ENCODE measurements around the gene EDEM1. TPM values are rescaled to one million over a fixed set of nuclear protein-coding genes. Genes with fewer than 3 reads are reported as not detected.

Gene EDEM1
- polyA plus RNA-seq, 1 experiment, result 42.5 TPM

- POLR2A ChIA-PET, result no interaction called here
- TF ChIP-seq, protein P1, sequence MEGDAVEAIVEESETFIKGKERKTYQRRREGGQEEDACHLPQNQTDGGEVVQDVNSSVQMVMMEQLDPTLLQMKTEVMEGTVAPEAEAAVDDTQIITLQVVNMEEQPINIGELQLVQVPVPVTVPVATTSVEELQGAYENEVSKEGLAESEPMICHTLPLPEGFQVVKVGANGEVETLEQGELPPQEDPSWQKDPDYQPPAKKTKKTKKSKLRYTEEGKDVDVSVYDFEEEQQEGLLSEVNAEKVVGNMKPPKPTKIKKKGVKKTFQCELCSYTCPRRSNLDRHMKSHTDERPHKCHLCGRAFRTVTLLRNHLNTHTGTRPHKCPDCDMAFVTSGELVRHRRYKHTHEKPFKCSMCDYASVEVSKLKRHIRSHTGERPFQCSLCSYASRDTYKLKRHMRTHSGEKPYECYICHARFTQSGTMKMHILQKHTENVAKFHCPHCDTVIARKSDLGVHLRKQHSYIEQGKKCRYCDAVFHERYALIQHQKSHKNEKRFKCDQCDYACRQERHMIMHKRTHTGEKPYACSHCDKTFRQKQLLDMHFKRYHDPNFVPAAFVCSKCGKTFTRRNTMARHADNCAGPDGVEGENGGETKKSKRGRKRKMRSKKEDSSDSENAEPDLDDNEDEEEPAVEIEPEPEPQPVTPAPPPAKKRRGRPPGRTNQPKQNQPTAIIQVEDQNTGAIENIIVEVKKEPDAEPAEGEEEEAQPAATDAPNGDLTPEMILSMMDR (IDR thresholded peaks at IDR 0.05; ENCODE audit: low read depth, low read length), result no peak
Observed at GRCh38 chr3:5262507-5262906, 75.0 kb downstream of the EDEM1 start.

DNA sequence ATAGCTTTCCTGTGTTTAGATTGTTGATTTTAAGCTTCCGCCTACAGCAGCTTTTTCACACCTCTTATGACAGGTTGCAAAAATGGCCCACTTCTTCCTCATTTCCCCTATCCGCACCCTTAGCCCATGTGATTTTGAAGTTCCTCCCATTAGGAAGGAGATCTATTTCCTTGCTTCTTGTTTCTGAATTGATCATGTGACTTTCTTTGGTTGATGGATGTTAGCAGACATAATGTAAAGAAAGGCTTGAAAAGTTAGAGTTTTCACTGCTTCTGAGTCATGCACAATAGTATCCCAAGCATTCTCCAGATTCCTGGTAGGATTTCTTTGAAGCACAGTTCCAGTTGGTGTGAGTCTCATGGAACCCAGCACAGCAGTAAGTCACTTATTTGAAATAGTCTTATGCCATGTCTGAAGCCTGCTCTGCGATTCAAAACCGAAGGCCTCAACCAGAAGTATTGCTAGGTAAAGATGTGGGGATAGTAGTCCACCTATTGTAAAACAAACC is 76.6 kb downstream of the EDEM1 start:
- Histone ChIP-seq H3K9me3 (ENCODE audit: control insufficient read depth, insufficient read depth, low read length) (no peaks in the 10 kb centered on the region), H3K4me3 (ENCODE audit: low read depth, low read length) (no peak overlapping the region), H3K27ac (ENCODE audit: low read depth, low read length) (no peak overlapping the region), H3K27me3 (ENCODE audit: control insufficient read depth, insufficient read depth, low read length) (no peaks in the 10 kb centered on the region)
- ChIA-PET POLR2A (no interaction called here), CTCF (no interaction called here)
- TF ChIP-seq, protein P1 (IDR thresholded peaks at IDR 0.05; ENCODE audit: low read depth, low read length), result no peak
- no peak for DNase-seq (ENCODE audit: low read depth, low spot score)

More at GRCh38 chr3:5262507-5262906, 75.0 kb downstream of the EDEM1 start:
- Histone ChIP-seq H3K4me3 (ENCODE audit: low read depth, low read length) (no peak overlapping the region), H3K27me3 (ENCODE audit: control insufficient read depth, insufficient read depth, low read length) (no peaks in the 10 kb centered on the region), H3K9me3 (ENCODE audit: control insufficient read depth, insufficient read depth, low read length) (no peaks in the 10 kb centered on the region), H3K27ac (ENCODE audit: low read depth, low read length) (no peak overlapping the region)
- no peak for DNase-seq (ENCODE audit: low read depth, low spot score)
- CTCF ChIA-PET, result no interaction called here

DNA sequence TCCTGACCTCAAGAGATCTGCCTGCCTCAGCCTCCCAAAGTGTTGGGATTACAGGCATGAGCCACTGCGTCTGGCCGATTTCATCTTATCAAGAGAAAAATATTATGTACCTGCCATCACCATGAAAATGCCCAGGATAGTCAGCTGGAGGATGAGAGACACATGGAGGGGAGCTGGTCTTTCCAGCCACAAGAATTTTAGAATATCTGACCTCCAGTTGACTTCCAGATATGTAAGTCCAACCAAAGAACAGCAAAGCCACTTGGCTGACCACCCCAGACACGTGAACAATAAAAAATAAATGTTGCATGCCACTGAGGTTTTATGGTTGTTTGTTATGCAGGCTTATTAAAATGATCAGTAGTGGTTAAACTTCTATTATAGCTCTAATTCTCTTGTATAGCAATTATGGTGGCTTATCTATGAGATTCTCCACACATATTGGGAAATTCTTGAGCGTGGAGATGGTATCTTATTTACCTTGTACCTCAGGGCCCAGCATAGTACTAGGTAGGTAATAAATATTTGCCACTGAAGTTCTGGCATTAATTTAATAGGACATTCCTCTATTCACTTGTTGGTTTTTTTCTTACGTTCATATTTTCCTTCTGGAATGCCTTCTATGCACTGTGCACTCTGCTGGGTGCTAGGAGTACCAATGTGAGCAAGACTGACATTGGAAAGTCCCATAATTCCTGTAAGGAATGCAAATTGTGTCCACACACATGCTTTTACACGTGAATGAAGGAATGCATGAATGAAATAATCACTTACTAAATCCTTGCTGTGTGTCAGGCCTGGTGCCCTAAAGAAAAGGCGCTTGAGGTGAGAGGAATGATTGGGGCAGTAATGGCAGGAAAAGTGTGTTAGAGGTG is 77.6 kb downstream of the EDEM1 start:
- DNase-seq (ENCODE audit: low read depth, low spot score), result no peak
- Histone ChIP-seq H3K9me3 (ENCODE audit: control insufficient read depth, insufficient read depth, low read length) (no peaks in the 10 kb centered on the region), H3K27ac (ENCODE audit: low read depth, low read length) (no peak overlapping the region), H3K4me3 (ENCODE audit: low read depth, low read length) (no peak overlapping the region), H3K27me3 (ENCODE audit: control insufficient read depth, insufficient read depth, low read length) (no peaks in the 10 kb centered on the region)
- POLR2A ChIA-PET, result no interaction called here
- TF ChIP-seq, protein P1 (IDR thresholded peaks at IDR 0.05; ENCODE audit: low read depth, low read length), result no peak
- CTCF ChIA-PET, result no interaction called here

DNA sequence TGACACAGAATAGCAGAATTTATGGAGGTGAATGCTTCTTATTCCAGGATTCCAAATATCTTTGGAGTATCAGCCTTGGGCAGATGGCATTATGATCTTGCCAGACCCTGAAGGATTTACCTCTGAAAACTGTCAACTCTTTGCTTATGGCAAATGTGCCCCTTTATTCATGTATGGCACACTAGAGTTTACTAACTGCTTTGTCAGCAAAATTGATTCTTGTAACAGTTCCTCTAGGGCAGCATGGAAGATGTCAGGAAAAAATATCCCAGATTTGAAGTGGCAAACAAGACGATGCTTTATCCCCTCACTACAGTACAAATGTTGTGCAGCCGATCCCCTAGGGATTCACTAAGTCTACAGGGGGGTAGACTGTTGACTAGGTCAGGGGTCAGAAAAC is 79.7 kb downstream of the EDEM1 start:
- Histone ChIP-seq H3K27ac (ENCODE audit: low read depth, low read length) (no peak overlapping the region), H3K27me3 (ENCODE audit: control insufficient read depth, insufficient read depth, low read length) (no peaks in the 10 kb centered on the region), H3K4me3 (ENCODE audit: low read depth, low read length) (no peak overlapping the region), H3K9me3 (ENCODE audit: control insufficient read depth, insufficient read depth, low read length) (no peaks in the 10 kb centered on the region)
- DNase-seq (ENCODE audit: low read depth, low spot score), result no peak
- ChIA-PET CTCF (no interaction called here), POLR2A (no interaction called here)
- TF ChIP-seq, protein P1 (IDR thresholded peaks at IDR 0.05; ENCODE audit: low read depth, low read length), result no peak

- DNase-seq (ENCODE audit: low read depth, low spot score), result no peak
- ChIA-PET CTCF (no interaction called here), POLR2A (no interaction called here)
- Histone ChIP-seq H3K9me3 (ENCODE audit: control insufficient read depth, insufficient read depth, low read length) (no peaks in the 10 kb centered on the region), H3K27ac (ENCODE audit: low read depth, low read length) (no peak overlapping the region), H3K4me3 (ENCODE audit: low read depth, low read length) (no peak overlapping the region), H3K27me3 (ENCODE audit: control insufficient read depth, insufficient read depth, low read length) (no peaks in the 10 kb centered on the region)
- TF ChIP-seq, protein P1 (IDR thresholded peaks at IDR 0.05; ENCODE audit: low read depth, low read length), result no peak
Observed at GRCh38 chr3:5267889-5268288, 80.4 kb downstream of the EDEM1 start.

Measured in AG04450 (cell line).